Osteoblast (primary cell): Measurements from ENCODE around the gene ANXA3. TPM values are rescaled to one million over a fixed set of nuclear protein-coding genes. Genes with fewer than 3 reads are reported as not detected.

ENCODE experiments used
- DNase-seq: peaks from one replicate; pipeline ENCODE4 v3.0.0; 2011; ENCODE audit warnings: low spot score, mixed read lengths; ENCODE audit not compliant: insufficient read length; ENCODE audit errors: missing footprints
- H2AFZ ChIP-seq: 2 replicates; pipeline ENCODE4 v1.6.0; 2011; ENCODE audit warnings: mild to moderate bottlenecking, low read length
- H3K27ac ChIP-seq: 2 replicates; pipeline ENCODE4 v1.5.1; 2011; ENCODE audit warnings: mild to moderate bottlenecking, low read depth, low read length, moderate library complexity
- H3K27me3 ChIP-seq: 2 replicates; pipeline ENCODE4 v1.6.0; 2012; ENCODE audit warnings: mild to moderate bottlenecking, control low read depth, inconsistent platforms, low read length, moderate library complexity; ENCODE audit not compliant: insufficient read depth
- H3K36me3 ChIP-seq: 2 replicates; pipeline ENCODE4 v1.5.1; 2011; ENCODE audit warnings: mild to moderate bottlenecking, low read length, control low read depth, moderate library complexity; ENCODE audit not compliant: insufficient read depth
- H3K4me1 ChIP-seq: 2 replicates; pipeline ENCODE4 v1.5.1; 2011; ENCODE audit warnings: mild to moderate bottlenecking, low read length, control low read depth, moderate library complexity; ENCODE audit not compliant: insufficient read depth
- H3K4me2 ChIP-seq: 2 replicates; pipeline ENCODE4 v1.6.0; 2011; ENCODE audit warnings: mild to moderate bottlenecking, low read length; ENCODE audit not compliant: insufficient read depth
- H3K4me3 ChIP-seq: fragments of 200-600 bp; sonication (generic); 3 replicates; pipeline ENCODE4 v1.5.1; 2012; ENCODE audit warnings: mild to moderate bottlenecking, low read length, inconsistent platforms; ENCODE audit not compliant: insufficient read depth
- H3K79me2 ChIP-seq: 2 replicates; pipeline ENCODE4 v1.6.0; 2012; ENCODE audit warnings: mild to moderate bottlenecking, low read length, control low read depth, inconsistent platforms; ENCODE audit not compliant: insufficient read depth
- H3K9me3 ChIP-seq: 2 replicates; pipeline ENCODE4 v1.5.1; 2011; ENCODE audit warnings: low read depth, low read length, control low read depth
- H4K20me1 ChIP-seq: 2 replicates; pipeline ENCODE4 v1.6.0; 2012; ENCODE audit warnings: mild to moderate bottlenecking, low read length, control low read depth; ENCODE audit not compliant: insufficient read depth
- total RNA-seq: library from RNA; depleted of rRNA; stranded (reverse); fragments of >200 nt; gene quantifications from 2 replicates; pipeline ENCODE4 v1.2.3, GENCODE V29; 2012
- TF ChIP-seq, protein P1 (sequence below): IDR thresholded peaks from 2 replicates; pipeline ENCODE4 v1.5.1; 2011; ENCODE audit warnings: mild to moderate bottlenecking, low read depth, low read length, moderate library complexity; ENCODE audit errors: extremely low read depth

Gene ANXA3
- total RNA-seq, 1 donor = 2.9 TPM

DNA sequence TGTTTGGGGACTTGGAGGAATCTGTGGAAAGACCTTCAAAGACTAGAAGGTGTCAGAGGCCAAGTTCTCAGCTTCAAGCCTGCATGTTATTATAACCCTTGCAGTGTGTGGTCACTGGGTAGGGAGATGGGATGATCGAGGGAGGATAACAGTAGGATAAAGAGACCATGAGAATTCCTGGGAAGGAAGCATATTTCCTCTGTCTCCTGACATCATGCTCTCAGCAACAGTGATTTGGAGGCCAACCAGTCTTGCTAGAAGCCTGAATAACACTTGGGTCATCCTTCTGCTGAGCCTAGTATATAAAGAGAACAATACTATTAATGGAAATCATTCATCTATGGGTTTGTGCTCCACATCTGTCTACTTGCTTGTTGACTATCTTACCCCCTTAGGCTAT is 40.9 kb upstream of the ANXA3 start:
- no peak overlapping the region for H3K27ac ChIP-seq
- H3K4me3 ChIP-seq = no peak overlapping the region
- no peaks in the 10 kb centered on the region for H3K36me3 ChIP-seq
- no peaks in the 10 kb centered on the region for H4K20me1 ChIP-seq
- no peaks in the 10 kb centered on the region for H3K9me3 ChIP-seq
- H2AFZ ChIP-seq = no peak overlapping the region
- no peak for DNase-seq
- H3K27me3 ChIP-seq = no peaks in the 10 kb centered on the region
- no peaks in the 10 kb centered on the region for H3K79me2 ChIP-seq
- H3K4me1 ChIP-seq = no peaks in the 10 kb centered on the region
- TF ChIP-seq, protein P1, sequence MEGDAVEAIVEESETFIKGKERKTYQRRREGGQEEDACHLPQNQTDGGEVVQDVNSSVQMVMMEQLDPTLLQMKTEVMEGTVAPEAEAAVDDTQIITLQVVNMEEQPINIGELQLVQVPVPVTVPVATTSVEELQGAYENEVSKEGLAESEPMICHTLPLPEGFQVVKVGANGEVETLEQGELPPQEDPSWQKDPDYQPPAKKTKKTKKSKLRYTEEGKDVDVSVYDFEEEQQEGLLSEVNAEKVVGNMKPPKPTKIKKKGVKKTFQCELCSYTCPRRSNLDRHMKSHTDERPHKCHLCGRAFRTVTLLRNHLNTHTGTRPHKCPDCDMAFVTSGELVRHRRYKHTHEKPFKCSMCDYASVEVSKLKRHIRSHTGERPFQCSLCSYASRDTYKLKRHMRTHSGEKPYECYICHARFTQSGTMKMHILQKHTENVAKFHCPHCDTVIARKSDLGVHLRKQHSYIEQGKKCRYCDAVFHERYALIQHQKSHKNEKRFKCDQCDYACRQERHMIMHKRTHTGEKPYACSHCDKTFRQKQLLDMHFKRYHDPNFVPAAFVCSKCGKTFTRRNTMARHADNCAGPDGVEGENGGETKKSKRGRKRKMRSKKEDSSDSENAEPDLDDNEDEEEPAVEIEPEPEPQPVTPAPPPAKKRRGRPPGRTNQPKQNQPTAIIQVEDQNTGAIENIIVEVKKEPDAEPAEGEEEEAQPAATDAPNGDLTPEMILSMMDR = no peak
- H3K4me2 ChIP-seq = no peak overlapping the region

DNA sequence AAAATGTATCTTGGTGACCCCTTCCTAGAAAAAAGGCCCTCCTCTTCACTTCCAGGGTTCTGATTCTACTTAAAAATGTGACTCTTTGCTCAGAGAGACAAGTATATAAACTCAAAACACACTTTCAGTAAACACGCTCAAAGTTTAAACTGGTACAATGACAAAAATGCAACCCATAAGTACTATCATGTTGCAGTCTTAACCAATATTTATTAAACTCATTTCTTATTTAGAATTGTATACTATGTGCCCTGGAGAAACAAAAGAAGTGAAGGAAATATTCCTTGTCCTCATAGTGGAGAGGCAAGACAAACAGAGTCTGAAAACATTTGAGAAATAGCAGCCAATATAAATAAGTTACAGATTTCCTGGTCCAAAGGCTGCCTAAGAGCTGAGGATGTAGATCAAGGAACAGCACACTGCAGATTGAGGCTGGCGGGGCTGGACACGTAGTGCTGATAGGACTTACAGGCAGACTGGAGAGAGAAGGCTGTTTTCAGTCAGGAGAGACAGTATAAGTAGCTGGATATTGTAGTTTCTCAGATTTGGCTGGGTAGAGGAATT is 39.1 kb upstream of the ANXA3 start:
- Histone ChIP-seq H3K4me1 (no peaks in the 10 kb centered on the region), H2AFZ (no peak overlapping the region), H3K27me3 (no peaks in the 10 kb centered on the region), H4K20me1 (no peaks in the 10 kb centered on the region), H3K9me3 (no peaks in the 10 kb centered on the region), H3K36me3 (no peaks in the 10 kb centered on the region), H3K27ac (no peak overlapping the region), H3K4me3 (no peak overlapping the region), H3K79me2 (no peaks in the 10 kb centered on the region), H3K4me2 (no peak overlapping the region)
- TF ChIP-seq, protein P1 = no peak
- DNase-seq = no peak

DNA sequence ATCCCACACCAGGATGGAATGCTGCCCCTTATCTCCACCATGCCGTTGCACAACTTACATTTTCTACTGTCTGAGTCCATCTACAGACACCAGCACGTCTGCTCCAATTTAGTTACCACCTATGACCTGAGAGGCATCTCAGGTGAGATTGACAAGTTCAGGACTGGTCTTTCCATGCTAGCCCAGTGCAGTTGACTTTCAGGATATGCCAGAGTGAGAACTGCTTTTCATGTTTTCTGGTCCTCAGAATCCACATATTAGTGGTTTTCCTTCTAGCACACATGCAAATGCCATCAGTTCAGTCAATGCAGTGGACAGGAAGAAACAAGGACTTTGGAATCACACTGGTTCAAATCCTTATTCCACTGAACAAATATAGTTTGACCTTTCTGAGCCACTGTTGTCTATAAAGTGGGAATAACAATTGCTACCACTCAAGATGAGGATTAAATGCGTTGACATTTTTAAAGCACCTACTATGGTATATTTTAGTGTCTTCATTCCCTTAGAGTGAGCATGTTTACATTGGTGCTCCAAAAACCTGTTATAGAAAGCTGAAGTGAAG is 38.1 kb upstream of the ANXA3 start:
- Histone ChIP-seq H3K79me2 (no peaks in the 10 kb centered on the region), H3K4me3 (no peak overlapping the region), H4K20me1 (no peaks in the 10 kb centered on the region), H3K27ac (no peak overlapping the region), H3K9me3 (no peaks in the 10 kb centered on the region), H2AFZ (no peak overlapping the region), H3K36me3 (no peaks in the 10 kb centered on the region), H3K4me2 (no peak overlapping the region), H3K27me3 (no peaks in the 10 kb centered on the region), H3K4me1 (no peaks in the 10 kb centered on the region)
- DNase-seq = no peak
- TF ChIP-seq, protein P1 = no peak

DNA sequence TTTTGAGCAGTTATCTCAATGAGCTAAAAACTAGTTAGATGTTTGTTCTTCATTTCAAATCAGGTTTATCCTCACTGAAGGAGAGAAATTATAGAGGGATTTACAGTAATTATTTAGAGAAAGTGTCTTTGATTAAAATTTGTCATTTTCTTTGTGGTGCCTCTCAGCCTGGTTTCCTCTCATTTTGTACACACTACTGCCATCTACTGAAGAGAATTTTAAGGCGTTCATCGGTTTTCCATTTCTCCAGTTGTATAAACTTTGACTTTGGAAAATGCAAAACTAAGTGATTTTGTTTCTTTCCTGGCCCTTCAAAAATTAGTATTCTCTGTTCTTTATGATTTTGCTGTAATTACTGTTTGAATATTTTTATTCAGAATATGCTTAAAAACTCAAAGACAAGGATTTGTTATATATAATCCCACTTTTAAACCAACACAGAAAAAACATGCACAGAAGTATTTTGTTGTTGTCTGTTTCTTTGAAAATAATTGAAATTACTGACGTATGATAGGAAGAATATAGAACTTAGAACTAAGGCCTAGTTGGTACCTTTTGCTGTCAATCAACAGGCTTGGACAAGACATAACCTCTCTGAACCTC is 34.4 kb upstream of the ANXA3 start:
- no peaks in the 10 kb centered on the region for H3K27me3 ChIP-seq
- TF ChIP-seq, protein P1 = peak; percentile 67
- H3K9me3 ChIP-seq = no peaks in the 10 kb centered on the region
- no peak overlapping the region for H3K4me2 ChIP-seq
- no peaks in the 10 kb centered on the region for H3K4me1 ChIP-seq
- H3K79me2 ChIP-seq = no peaks in the 10 kb centered on the region
- peak; percentile 46 for DNase-seq
- no peaks in the 10 kb centered on the region for H4K20me1 ChIP-seq
- H3K27ac ChIP-seq = no peak overlapping the region
- H3K4me3 ChIP-seq = no peak overlapping the region
- no peaks in the 10 kb centered on the region for H3K36me3 ChIP-seq
- H2AFZ ChIP-seq = no peak overlapping the region
